AG04449 (cell line): Measurements from ENCODE around the gene ST3GAL4.

ENCODE experiments used
- CTCF ChIA-PET: fragments of 350-600 bp; formaldehyde crosslinking; extraction: SDS; loops from one replicate; lab custom pipeline; 2021; ENCODE audit warnings: antibody characterized with exemption; lab: Yijun Ruan, JAX
- POLR2A ChIA-PET: fragments of 400-600, 350-600 bp; formaldehyde crosslinking; extraction: SDS; loops from one replicate; lab custom pipeline; 2020; ENCODE audit warnings: antibody characterized with exemption, inconsistent platforms; lab: Yijun Ruan, JAX
- DNase-seq: peaks from one replicate; pipeline ENCODE4 v3.0.0-alpha.2; 2010; ENCODE audit warnings: low read depth, low spot score
- H3K4me3 ChIP-seq: 2 replicates; pipeline ENCODE4 v1.5.1; 2011; ENCODE audit warnings: low read depth, mild to moderate bottlenecking, control low read depth, low read length
- TF ChIP-seq, protein P1 (sequence below): IDR thresholded peaks from one replicate; pipeline ENCODE4 v1.5.1; 2011; ENCODE audit warnings: mild to moderate bottlenecking, moderate library complexity, low read length, control low read depth, inconsistent platforms; ENCODE audit not compliant: insufficient read depth; ENCODE audit errors: missing control alignments

The ST3GAL4 gene

GRCh38 chr11:126422446-126422845 lies 67.0 kb downstream of the ST3GAL4 start:
- no peak overlapping the region for H3K4me3 ChIP-seq
- ChIA-PET CTCF (interaction anchor here (2.9 to 9.7 kb wide), 3 partner anchors 11 to 112 kb away, joined by 12 to 67 read pairs (median 16); no protein-coding TSS in a partner anchor), POLR2A (no interaction called here)
- DNase-seq: no peak
- TF ChIP-seq, protein P1, sequence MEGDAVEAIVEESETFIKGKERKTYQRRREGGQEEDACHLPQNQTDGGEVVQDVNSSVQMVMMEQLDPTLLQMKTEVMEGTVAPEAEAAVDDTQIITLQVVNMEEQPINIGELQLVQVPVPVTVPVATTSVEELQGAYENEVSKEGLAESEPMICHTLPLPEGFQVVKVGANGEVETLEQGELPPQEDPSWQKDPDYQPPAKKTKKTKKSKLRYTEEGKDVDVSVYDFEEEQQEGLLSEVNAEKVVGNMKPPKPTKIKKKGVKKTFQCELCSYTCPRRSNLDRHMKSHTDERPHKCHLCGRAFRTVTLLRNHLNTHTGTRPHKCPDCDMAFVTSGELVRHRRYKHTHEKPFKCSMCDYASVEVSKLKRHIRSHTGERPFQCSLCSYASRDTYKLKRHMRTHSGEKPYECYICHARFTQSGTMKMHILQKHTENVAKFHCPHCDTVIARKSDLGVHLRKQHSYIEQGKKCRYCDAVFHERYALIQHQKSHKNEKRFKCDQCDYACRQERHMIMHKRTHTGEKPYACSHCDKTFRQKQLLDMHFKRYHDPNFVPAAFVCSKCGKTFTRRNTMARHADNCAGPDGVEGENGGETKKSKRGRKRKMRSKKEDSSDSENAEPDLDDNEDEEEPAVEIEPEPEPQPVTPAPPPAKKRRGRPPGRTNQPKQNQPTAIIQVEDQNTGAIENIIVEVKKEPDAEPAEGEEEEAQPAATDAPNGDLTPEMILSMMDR: no peak

GRCh38 chr11:126423154-126423553 lies 67.7 kb downstream of the ST3GAL4 start:
- CTCF ChIA-PET: interaction anchor here (1.0 to 9.7 kb wide), 4 partner anchors 11 to 112 kb away, joined by 3 to 67 read pairs (median 9); no protein-coding TSS in a partner anchor
- no peak overlapping the region for H3K4me3 ChIP-seq
- POLR2A ChIA-PET: interaction anchor here (0.6 kb wide), 1 partner anchor 105 kb away, joined by 4 read pairs; no protein-coding TSS in a partner anchor
- TF ChIP-seq, protein P1: no peak
- DNase-seq: no peak

DNA sequence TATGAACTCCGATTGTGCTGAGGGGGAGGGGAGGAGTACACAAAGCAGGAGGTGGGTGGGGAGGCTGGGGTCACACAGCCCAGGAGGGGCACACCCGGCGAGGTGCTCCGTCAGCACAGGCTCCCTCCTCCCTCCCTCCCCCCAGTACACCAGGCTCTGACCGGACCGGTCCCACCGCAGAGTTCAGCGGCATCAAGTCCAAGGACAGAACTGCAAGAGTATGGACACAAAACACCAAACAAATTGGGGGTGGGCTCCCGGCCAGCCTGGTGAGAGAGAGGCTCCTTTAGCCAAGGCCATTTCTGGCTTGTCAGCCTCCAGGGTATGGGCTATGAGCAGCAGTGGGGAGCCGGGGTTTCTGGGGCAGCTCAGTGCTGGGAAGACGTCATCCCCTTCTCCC lies 68.3 kb downstream of the ST3GAL4 start:
- TF ChIP-seq, protein P1: no peak
- no peak overlapping the region for H3K4me3 ChIP-seq
- DNase-seq: no peak
- ChIA-PET POLR2A (interaction anchor here (0.6 kb wide), 1 partner anchor 106 kb away, joined by 4 read pairs; no protein-coding TSS in a partner anchor), CTCF (interaction anchor here (1.0 to 9.7 kb wide), 3 partner anchors 36 to 113 kb away, joined by 3 to 67 read pairs (median 6); no protein-coding TSS in a partner anchor)

GRCh38 chr11:126424471-126425039 lies 69.1 kb downstream of the ST3GAL4 start:
- DNase-seq: no peak
- H3K4me3 ChIP-seq: no peak overlapping the region
- POLR2A ChIA-PET: no interaction called here
- TF ChIP-seq, protein P1: no peak
- CTCF ChIA-PET: interaction anchor here (1.1 to 9.7 kb wide), 4 partner anchors 13 to 114 kb away, joined by 3 to 67 read pairs (median 18); no protein-coding TSS in a partner anchor

- TF ChIP-seq, protein P1: no peak
- no peak overlapping the region for H3K4me3 ChIP-seq
- CTCF ChIA-PET: interaction anchor here (5.3 kb wide), 1 partner anchor 116 kb away, joined by 30 read pairs; no protein-coding TSS in a partner anchor
- DNase-seq: no peak
- POLR2A ChIA-PET: no interaction called here
These were observed 70.6 kb downstream of the ST3GAL4 start for GRCh38 chr11:126426106-126426505.

GRCh38 chr11:126426820-126427749 lies 71.6 kb downstream of the ST3GAL4 start:
- POLR2A ChIA-PET: no interaction called here
- CTCF ChIA-PET: interaction anchor here (0.7 to 5.3 kb wide), 4 partner anchors 8 to 117 kb away, joined by 3 to 30 read pairs (median 4); no protein-coding TSS in a partner anchor
- H3K4me3 ChIP-seq: no peak overlapping the region
- DNase-seq: no peak
- TF ChIP-seq, protein P1: no peak
